GM19023 (cell line): Measurements from ENCODE around the gene EGFR.
"Not testable (repeated sequence)": the region's sequence is repeated elsewhere in the genome, so short reads cannot be mapped to it uniquely, and the experiment has no call there.

Experiments used
- ATAC-seq: cut with Tn5 transposase; IDR thresholded peaks from one replicate; pipeline ENCODE4 v1.9.1; 2021; ENCODE audit warnings: mild to moderate bottlenecking, moderate library complexity; ENCODE audit not compliant: unreplicated experiment

Gene EGFR

DNA sequence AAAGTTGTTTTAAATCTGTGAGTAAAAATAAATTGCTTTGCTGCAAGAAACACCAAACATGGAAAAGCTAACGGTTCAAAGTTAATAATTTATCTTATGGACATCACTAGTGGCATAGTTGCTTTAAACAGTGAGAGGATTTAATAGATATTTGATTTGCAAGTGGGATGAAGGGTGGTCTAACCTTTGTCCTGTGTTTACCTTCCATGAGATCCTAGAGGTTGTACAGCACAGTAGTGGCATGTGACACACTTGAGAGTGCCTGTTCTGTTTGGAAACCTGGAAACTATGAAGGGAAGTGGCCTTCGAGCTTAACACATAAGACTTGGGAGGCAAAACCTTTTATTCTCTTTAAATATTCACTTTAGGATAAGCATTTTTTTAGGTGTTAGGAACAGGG is 16.0 kb downstream of the EGFR start:
- no peak for ATAC-seq

DNA sequence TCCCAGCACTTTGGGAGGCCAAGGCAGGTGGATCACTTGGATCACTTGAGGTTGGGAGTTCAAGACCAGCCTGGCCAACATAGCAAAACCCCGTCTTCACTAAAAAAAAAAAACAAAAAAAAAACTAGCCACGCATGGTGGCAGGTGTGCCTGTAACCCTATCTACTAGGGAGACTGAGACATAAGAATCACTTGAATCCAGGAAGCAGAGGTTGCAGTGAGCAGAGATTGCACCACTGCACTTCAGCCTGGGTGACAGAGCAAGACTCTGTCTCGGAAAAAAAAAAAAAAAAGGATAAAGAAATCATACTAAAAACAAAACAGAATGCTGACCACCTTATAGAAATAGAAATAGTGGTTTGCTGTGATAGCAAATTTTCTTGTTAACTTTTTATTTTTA is 16.6 kb downstream of the EGFR start:
- ATAC-seq = not testable (repeated sequence)

DNA sequence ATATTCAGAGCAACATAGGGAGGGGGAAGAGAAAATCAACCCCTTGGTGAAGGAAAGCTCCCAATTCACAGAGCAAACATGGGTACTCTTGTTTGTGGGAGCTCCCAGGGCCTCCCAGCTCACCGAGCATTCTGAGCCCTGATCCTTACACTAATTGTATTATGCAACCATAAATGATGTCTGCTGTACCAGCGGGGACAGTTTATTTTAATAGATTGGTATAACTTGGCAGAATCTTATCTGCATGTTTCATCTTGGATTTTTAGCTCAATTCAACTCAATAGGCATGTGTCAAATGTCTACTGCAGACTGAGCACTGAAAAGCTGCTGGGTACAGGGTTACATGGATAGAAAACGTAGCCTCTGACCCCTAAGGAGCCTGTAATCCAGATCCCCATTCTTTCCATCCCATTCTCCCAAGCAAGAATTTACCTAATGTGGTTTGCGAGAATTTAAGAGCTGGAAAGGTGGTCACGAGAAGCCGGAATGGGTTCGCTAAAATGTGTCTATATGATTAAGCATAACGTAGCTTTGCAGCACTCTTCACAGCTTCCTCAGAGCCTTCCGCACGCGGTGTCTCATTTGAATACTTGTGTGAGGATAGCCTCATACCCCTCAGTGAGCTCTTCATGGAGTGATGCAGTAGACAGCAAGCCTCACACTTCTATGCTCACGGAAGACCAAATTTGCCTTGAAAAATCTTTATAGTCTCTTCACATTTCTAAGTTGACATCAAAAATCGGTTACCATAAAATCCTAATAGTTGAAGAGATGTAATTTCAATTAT is 18.3 kb downstream of the EGFR start:
- no peak for ATAC-seq

DNA sequence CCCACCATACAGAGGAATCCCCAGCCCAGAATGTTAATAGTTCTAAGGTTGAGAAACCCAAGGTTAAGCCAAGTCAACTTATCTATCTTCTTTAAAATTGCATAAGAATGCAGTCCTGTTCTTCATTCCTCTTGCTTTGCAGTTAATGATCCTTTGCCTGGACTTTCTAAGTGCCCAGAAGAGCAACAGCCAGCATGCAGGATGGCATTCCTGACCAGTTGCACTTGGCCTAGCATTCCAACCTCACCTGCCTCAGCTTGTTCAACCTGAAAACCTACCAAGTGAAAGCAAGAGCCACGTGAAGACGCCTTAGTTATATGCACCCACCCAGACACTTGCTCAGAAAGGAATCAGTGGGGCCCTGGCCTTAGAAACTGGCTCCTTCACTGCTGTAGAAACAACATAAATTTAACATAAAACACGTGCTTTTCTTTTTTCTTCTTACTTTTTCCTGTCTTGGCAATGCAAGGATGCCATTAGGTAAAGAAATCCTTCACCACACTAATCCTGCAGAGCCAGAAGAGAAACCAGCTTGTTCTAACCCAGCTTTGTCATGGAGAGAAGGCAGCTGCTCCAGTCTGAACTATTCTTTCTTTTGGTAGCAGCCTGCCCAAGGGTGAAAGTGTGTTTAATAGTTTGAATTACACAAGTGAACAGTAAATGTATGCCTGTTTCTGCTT is 25.0 kb downstream of the EGFR start:
- ATAC-seq = no peak

DNA sequence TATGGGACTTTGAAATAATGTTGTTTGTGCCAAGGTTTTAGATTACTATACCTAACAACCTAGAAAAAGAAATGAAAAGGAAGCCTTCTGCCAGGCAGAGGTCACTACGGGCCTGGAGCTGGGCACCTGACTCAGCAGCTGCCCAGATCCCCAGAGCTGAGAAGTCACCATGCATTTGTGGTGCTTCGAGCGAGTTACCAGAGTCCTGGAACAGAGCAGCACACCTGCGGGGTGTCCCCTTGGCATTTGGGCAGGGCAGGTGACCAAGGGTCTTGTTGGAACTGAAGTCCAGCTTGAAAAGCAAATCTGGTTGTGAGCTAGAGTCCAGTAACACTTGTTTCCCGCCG is 25.5 kb downstream of the EGFR start:
- ATAC-seq = no peak

DNA sequence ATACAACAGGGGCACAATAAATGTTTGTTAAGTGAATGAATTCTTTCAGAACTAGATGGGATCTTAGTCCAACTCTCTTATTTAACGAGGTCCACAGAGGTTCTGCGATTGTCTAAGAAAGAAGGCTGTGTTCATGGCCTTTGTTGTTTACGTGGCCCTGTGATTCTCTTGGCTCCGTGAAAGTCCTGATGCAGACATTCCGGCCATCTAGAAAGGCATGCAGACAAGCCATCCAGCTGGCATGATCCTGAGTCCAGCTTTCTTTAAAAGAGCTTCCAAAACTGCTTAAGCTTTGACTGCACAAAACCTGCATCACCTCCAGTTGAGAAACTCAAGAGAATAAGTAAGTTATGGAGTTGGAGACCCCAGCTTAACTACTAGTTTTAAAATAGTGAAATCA is 26.0 kb downstream of the EGFR start:
- no peak for ATAC-seq

DNA sequence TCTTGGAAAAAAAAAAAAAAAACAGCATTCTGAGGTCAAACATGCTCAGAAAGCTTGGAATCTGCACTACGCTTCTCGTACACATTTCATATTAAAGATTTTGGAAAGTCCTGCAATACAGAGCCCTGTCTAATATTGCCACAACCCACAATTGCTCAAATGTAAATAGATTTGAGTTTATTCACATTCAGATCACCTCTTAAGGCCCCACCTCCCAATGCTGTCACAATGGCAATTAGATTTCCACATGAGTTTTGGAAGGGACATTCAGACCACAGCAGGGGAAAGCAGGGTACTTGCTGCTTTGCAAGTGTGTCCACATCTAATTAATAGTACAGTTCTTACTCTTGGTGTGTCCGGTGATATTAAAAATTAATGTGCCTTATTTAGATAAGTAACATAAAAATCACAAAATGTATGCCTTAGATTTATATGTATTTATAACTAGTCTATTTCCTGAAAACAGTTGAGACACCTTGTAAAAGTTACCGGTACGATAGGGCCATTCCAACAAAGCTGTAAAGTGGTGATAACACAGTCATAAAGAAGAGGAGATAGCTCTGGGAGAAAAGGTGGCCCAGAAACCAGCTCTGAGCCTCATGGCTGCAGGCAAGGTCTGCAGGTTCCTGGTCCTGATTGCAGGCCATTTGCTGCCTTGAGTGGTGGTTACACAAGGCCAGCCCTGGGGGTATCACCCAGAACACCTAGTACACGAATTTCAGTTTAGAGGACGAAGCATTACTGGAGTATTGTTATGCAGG is 27.9 kb downstream of the EGFR start:
- ATAC-seq = no peak

DNA sequence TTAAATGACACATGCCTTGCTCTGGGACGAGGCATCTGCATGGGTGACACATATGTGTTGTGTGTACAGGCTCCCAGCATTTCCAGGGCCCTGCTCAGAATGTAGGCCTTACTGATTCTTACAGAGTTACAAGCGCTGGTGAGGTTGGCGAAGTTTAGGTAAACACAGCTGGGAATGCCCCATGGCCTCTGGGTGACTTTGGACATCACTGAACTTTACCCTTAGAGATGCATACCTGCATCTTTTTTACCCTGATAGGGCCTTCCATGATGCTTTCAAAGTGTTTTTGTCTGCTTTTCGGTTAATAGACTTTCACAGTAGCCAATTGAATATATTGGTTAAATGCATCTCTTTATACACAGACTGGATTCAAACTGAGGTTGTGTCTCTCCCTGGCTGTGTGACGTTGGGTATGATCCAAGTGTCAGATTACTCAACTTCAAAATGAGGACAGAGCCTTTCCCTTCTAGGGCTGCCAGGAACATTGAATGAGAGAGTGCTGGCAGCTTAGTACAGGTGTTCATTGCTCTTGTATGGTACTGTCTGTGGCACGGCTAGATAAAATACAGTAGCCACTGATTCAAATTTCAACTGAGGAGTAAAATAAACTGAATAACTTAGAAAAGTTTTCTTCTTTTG is 29.5 kb downstream of the EGFR start:
- ATAC-seq = no peak

DNA sequence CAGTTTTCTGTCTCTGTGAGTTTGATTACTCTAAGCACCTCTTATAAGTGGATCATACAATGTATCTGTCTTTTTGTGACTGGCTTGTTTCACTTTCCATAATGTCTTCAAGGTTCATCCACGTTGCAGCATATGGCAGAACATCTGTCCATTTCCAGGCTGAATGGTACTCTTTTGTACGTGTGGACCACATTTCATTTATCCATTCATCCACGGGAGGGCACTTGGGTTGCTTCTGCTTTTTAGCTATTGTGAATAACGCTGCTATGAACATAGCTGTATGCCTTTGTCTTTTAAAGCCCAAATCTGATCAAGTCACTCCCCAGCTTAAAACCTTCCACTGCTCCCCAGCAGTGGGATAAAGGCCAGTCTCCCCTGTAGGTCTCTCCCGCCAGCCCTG is 31.5 kb downstream of the EGFR start:
- ATAC-seq = no peak

DNA sequence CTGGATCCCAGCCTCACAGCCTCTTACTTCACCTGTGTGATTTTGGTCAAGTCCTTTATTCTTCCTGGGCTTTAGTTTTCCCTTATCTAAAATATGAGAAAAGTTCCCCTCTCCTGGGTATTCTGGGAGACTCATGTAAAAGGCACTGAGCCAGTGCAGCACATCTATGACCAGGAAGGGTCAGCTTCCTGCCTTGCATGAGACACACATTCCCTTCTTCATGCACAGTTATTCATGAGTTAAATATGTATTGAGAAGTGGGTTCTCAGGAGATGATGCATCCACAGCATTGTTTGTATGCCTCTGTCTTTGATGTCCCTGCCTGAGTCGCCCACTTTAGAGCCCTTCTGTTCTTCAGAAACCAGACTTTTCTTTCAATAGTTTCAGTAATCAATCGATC is 33.3 kb downstream of the EGFR start:
- no peak for ATAC-seq

DNA sequence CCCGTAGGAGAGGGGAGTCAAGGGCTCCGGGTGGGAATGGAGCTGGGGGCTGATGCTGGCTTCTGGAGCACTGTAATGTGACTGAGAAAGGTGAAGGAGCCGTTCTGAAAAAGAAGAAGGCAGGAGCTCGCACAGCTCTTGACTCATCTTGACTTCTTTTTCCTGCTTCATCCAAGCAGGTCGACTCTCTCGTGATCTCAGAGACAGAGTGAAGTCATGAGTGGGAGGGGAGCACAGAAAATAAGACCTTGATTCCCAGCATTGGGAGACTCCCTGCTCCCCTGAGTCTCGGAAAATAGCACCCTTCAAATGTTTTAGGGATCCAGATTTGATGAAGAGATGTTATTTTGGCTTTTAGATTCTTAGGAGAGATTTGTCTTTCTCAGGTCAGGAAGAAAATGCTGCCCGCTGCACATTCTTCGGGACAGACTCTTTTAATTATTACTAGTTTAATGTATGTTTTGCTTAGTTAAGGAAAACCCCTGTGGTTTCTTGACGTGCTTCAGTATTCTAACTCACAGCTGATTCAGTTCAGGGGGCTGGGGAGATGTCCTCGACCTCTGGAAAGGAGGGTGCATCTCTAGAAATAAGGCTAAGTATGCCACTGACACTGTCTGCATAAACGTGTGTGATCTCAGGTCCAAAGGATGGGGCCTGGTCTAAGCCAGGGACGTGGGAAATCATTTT is 34.1 kb downstream of the EGFR start:
- no peak for ATAC-seq

DNA sequence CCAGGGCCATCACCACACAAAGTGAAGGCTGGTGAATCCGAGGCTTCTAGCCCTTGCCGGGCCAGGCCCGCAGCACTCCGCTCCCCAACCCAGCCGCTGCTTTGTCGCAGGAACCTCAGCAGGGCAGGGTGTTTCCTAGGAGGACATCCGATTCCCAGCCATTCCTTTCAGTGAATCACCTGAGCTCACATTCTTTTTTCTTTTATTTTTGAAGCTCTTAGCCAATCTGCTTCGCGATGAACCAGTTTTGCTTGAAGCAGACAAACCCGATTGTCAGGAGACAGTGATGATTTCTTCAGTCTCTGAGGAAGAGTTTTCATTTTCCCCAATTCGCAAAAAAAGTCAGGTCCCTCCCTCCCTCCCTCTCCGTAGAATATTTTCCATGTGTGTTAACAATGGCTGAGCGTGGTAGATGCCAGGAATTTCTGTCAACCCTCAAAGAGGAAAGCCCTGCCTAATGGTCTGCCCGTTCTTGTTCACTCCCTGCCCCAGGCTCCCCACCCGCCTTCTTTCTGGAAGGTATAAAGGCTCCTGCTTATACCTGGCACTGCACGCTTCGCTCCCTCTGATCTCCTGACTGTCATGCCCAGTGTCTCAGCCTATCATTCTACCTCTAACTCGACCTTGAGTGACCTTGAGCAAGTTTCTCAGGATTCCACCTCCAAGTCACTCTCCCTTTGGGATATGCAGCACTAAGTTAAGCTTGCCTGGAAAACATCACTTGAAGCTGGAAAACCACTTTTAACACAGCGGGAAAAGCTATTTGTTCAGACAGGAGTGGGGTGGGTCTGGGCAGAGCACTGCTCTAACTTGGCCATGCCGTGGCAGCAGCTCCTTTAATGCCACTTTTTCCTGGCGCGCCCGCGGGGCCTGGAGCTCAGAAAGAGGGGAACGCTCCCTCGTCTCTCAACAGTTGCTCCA is 35.1 kb downstream of the EGFR start:
- no peak for ATAC-seq

DNA sequence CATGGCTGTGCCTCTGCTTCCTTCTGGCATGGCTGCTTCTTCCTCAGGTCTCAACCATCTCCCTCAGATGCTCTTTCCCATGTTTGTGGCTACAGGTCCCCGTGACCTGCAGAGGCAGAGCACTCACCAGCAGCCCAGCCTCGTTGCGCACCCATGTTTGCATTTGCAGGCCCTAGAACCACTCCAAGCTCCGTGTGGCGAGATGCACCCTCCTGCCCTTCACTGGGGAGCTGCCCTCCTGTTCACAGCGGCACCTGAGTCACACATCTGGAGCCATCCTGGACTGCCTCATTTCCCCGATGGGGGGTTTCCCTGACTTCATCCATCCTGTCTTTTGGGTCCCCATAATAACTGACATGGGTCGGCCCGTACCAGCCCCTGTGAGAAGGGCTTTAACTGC is 35.9 kb downstream of the EGFR start:
- ATAC-seq = no peak

DNA sequence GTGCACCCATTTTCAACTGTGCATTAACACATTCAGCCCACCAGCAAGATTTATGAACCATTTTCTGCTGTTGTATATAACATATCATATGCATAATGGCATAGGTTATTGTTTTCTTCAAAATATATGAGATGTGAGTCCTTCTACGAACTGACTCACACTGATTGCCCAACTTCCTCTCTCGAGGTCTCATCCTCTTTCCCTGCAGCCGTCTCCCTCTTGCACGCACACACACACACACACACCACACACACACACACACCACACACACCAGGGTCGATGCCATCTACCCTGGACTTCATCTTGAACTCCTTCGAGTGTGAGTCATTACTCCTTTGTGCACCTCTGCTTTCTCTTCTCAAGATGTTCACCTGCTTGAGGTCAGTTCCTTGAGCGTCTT is 36.7 kb downstream of the EGFR start:
- no peak for ATAC-seq

DNA sequence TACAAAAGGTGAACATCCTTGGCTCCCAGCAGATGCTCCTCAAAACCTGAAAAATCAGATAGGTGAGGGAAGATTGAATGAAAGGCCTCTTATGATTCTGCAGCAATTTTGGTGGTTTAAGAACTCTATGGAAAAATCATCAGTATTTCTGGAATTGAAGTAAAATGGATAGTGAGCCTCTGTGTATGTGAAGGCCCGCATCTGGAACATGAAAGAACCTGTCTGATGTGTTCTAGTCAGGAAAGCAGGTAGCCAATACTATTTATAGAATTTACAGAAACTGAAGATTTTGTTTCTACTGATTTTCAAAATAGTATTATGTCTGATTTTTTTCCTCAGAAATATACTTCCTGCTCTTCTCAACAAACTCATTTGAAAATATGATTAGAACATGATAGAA is 37.3 kb downstream of the EGFR start:
- ATAC-seq = no peak

DNA sequence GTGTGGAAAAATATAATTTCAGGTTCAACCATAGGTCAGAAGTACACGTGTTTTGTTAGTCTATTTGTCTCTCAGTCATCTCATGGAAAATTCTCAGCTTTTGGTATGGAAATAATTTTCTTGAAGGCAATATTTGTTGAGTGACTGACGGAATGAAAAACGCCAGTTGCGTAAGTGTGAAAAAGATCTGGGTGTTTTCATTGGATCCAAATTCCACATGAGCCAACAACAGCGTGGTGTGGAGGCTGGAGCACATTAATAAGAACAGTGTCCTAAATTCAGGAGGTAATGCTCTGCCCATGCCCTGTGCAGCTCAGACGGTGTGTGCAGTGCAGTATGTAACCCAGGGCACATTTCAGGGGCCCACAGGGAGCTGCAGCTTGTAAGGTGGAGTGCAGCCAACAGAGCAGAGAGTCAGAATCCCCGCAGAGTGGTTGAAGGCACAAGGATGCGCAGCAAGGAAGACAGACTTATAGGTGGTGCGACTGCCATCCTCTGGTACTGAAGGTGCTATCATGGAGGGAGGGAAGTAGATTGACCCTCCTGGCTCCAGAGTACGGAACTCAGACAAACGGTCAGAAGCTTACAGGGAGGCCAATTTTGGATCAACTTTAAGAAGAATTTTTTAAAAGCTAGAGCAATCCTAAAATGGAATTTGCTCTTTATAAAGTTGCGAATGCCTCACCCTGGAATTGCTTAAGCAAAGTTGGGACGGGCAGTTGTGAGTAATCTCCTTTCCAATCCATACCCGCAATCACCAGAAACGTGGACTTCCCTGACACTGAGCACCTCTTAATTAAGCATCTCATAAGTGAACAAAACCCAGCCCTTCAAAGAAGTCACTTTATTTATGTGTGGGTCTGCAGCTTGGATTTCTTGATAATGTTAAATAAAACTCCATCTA is 38.0 kb downstream of the EGFR start:
- ATAC-seq = no peak

DNA sequence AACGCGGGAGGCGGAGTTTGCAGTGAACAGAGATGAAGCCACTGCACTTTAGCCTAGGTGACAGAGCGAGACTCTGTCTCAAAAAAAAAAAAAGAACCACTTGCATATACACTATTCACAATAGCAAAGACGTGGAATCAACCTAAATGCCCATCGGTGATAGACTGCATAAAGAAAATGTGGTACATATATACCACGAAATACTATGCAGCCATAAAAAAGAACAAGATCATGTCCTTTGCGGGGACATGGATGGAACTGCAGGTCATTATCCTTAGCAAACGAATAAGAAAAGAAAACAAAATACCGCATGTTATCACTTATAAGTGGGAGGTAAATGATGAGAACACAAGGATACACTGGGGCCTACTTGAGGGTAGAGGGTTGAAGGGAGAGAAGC is 39.5 kb downstream of the EGFR start:
- ATAC-seq = no peak

DNA sequence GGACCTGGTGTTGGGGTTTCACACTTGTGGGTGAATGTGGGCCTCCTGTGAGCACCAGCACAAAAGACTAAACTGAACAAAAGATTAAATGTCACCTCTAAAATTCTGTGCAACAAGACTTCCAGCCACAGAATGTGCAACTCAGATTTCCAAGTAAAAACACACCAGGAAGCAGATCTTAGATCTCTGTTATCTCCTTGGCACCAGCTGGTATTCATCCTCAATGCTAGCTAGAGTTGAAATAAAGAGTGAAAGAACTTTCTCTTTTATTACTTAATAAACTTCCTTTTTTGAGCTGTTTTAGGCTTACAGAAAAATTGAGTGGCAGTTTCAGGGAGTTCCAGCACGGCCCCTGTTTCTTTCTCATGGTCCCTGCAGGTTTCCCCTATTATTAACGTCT is 40.2 kb downstream of the EGFR start:
- ATAC-seq = no peak

DNA sequence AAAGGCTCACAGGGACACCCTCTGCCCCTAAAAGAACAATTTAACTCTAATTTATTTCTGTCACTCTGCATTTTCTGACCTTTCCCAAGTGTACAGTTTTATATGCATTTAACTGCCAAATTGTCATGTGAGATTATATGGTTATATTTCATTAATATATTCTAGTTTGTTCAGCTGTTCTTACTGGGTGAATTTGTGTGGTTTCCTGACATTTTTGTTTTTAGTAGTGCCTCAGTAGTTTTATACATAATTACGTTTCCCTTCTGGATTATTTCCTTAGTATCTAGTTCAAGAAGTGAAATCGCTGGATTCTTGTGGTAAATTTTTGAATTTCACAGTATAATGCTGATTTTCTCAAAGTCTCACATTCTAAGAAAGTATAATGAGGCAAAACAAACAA is 41.3 kb downstream of the EGFR start:
- ATAC-seq = no peak
